ENCODE results near the gene SLCO4A1.
"Not testable (repeated sequence)": the region's sequence is repeated elsewhere in the genome, so short reads cannot be mapped to it uniquely, and the experiment has no call there.

Gene SLCO4A1

GRCh38 chr20:62677678-62678077 is 35.4 kb downstream of the SLCO4A1 start:
- no peak for DNase-seq (ENCODE audit: extremely low read depth, low read depth)
- TF ChIP-seq, protein P1, sequence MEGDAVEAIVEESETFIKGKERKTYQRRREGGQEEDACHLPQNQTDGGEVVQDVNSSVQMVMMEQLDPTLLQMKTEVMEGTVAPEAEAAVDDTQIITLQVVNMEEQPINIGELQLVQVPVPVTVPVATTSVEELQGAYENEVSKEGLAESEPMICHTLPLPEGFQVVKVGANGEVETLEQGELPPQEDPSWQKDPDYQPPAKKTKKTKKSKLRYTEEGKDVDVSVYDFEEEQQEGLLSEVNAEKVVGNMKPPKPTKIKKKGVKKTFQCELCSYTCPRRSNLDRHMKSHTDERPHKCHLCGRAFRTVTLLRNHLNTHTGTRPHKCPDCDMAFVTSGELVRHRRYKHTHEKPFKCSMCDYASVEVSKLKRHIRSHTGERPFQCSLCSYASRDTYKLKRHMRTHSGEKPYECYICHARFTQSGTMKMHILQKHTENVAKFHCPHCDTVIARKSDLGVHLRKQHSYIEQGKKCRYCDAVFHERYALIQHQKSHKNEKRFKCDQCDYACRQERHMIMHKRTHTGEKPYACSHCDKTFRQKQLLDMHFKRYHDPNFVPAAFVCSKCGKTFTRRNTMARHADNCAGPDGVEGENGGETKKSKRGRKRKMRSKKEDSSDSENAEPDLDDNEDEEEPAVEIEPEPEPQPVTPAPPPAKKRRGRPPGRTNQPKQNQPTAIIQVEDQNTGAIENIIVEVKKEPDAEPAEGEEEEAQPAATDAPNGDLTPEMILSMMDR (IDR thresholded peaks at IDR 0.05; ENCODE audit: low read depth, low read length): no peak

- DNase-seq (ENCODE audit: extremely low read depth, low read depth): no peak
- TF ChIP-seq, protein P1 (IDR thresholded peaks at IDR 0.05; ENCODE audit: low read depth, low read length): no peak
Observed at GRCh38 chr20:62678553-62678952, 36.2 kb downstream of the SLCO4A1 start.

DNA sequence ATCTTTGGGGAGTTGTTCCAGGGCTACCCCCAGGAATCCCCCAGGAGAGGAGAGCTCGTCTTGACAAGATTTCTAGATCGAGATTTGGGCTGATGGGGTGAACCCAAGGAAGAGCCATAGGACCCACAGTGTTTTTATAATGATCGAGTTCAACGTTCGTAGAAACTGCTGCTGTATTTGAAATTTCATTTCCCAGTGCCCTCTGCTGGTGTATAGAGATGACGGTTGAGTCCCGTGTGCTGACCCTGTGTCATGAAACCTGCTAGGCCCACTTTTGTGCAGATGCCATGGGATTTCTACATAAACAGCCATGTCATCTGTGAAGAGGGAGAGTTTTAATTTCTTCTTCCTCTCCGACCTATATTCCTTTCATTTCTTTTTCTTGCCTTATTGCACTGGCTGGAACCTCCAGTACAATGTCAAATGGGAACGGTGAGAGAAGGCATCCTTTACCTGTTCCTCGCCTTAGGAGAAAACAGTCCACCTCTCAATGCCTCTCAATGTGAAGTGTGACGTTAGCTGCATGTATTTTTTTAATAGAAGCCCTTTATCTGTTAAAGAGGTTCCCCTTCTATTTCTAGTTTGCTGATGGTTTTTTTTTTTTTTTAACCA is 37.8 kb downstream of the SLCO4A1 start:
- TF ChIP-seq, protein P1 (IDR thresholded peaks at IDR 0.05; ENCODE audit: low read depth, low read length): no peak
- DNase-seq (ENCODE audit: extremely low read depth, low read depth): no peak

GRCh38 chr20:62682912-62683517 is 40.7 kb downstream of the SLCO4A1 start:
- TF ChIP-seq, protein P1 (IDR thresholded peaks at IDR 0.05; ENCODE audit: low read depth, low read length): no peak
- DNase-seq (ENCODE audit: extremely low read depth, low read depth): no peak

- DNase-seq (ENCODE audit: extremely low read depth, low read depth): not testable (repeated sequence)
Observed at GRCh38 chr20:62683660-62684322, 41.5 kb downstream of the SLCO4A1 start.

GRCh38 chr20:62684981-62685380 is 42.7 kb downstream of the SLCO4A1 start:
- TF ChIP-seq, protein P1 (IDR thresholded peaks at IDR 0.05; ENCODE audit: low read depth, low read length): no peak
- DNase-seq (ENCODE audit: extremely low read depth, low read depth): no peak

- DNase-seq (ENCODE audit: extremely low read depth, low read depth): no peak
- TF ChIP-seq, protein P1 (IDR thresholded peaks at IDR 0.05; ENCODE audit: low read depth, low read length): no peak
Observed at GRCh38 chr20:62685781-62686555, 43.7 kb downstream of the SLCO4A1 start.
